ENCODE data around the gene ZNF823.
"Not testable (repeated sequence)": the region's sequence is repeated elsewhere in the genome, so short reads cannot be mapped to it uniquely, and the experiment has no call there.

The ZNF823 gene

DNA sequence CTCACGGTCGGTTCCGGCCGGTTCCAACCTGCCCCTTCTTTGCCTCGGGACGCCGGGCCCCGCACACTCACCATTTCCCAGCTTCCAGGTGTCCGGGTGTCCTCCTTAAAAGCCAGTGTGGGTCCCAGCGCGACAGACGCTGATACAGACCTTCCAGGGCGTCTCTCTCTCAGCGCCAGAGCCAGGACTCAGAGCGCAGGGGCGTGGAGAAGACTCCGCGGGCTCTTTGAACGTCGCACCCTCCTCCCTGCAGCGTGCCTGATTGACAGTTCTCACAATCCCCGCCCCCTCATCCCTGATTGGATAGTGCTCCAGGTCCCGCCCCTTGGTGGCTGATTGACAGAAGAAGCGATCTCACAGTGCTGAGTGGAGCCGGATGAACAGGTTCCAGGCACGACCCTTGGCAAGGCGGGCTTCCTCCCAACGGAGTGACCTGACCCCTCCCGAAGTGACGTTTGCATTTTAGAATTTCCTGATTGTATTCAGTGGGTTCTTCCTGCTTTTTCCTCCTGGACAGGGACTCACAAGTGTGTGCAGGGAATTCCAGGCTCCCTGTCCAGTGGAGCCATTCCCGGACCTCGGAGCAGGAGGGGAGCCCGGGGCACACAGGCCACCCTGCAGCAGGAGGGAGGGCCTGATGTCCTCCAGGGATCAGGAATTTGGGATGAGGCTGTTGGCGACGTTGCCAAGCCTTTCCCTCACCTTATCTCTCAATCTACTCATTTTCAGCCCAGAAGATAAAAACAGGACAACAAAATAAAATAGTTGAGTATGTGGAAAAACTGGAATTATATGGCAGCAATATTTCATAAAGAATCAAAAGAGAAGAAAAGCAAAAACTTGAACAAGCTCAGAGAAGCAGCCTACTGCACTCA, at the start of gene ZNF823:
Gene ZNF823, minus strand, starts transcription at position 201 of the 875 bp plus-strand sequence. Its CDS starts 127 bp downstream, at position 74.
- peak; percentile 98 for DNase-seq (ENCODE audit: low read depth)

- no peak for DNase-seq (ENCODE audit: low read depth)
These were observed 48.8 kb upstream of the ZNF823 start for GRCh38 chr19:11787536-11787935.

DNA sequence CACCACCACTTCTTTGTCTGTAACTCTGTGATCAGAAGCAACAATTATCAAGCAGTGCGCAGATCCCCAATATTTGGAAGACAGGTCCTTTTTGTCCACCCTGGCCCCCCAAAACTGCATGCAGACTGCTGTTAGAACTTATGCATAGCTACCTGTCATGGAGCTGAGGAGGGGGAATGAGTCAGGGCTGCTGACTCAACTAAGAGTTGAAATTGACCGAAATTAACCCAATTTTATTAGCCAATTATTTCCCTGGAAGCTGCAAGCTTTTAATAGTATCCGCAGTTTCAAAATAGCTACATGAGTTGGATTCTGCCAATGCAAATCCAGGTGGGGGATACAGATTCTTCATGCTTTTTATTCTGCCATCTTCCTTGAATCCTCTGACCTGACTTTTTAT, 45.6 kb upstream of the ZNF823 start:
- no peak for DNase-seq (ENCODE audit: low read depth)

DNA sequence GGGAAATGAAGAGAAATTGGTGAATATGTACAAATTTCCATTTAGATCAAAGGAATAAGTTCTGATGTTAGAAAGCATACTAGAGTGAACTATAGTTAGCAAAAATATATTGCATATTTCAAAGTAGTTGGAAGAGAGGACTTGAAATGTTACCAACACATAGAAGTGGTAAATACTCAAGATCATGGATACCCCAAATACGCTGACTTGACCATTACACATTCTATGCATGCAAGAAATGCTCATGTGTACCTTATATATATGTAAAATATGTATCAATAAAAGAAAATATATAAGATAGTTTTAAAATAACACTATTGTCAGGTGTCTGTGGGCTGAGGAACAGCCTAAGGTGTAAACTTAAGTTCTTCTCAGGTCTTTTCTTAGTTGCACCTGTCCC, 45.0 kb upstream of the ZNF823 start:
- DNase-seq (ENCODE audit: low read depth), result no peak

GRCh38 chr19:11781295-11782057, 42.7 kb upstream of the ZNF823 start:
- DNase-seq (ENCODE audit: low read depth), result no peak

DNA sequence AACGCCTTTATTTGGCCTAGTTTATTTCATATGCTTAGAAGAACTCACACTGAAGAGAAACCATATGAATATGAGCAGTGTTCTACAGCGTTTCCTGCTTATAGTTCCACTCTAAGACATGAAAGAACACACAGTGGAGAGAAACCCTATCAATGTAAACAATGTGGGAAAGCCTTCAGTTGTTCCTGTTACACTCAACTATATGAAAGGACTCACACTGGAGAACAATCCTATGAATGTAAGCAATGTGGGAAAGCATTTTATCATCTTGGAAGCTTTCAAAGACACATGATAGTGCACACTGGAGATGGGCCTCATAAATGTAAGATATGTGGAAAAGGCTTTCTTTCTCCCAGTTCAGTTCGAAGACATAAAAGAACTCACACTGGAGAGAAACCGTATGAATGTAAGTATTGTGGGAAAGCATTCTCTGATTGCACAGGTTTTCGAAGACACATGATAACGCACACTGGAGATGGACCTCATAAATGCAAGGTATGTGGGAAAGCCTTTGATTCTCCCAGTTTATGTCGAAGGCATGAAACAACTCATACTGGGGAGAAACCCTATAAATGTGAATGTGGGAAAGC, 41.8 kb upstream of the ZNF823 start:
- no peak for DNase-seq (ENCODE audit: low read depth)

- not testable (repeated sequence) for DNase-seq (ENCODE audit: low read depth)
These were observed 37.9 kb upstream of the ZNF823 start for GRCh38 chr19:11776669-11777068.

- DNase-seq (ENCODE audit: low read depth), result not testable (repeated sequence)
These were observed 32.8 kb upstream of the ZNF823 start for GRCh38 chr19:11771520-11771919.

GRCh38 chr19:11769995-11770394, 31.2 kb upstream of the ZNF823 start:
- no peak for DNase-seq (ENCODE audit: low read depth)

GRCh38 chr19:11767633-11768133, 28.9 kb upstream of the ZNF823 start:
- DNase-seq (ENCODE audit: low read depth), result no peak

GRCh38 chr19:11766597-11767591, 28.1 kb upstream of the ZNF823 start, which contains the start of gene ZNF441:
ZNF441 (plus strand) TSS chr19:11767000; CDS start chr19:11767194, 194 bp downstream.
- DNase-seq (ENCODE audit: low read depth), result peak; percentile 90

DNA sequence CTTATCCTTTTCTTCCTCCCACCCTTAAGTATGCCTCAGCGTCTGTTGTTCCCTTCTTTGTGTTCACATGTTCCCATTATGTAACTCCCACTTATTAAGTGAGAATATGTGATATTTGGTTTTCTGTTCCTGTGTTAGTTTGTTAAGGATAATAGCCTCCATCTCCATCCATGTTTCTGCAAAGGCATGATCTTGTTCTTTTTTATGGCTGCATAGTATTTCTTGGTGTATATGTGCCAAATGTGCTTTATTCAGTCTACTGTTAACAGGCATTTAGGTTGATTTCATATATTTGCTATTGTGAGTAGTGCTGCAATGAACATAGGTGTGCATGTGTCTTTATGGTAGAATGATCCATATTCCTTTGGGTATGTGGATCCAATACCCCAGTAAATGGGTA, 24.9 kb upstream of the ZNF823 start:
- no peak for DNase-seq (ENCODE audit: low read depth)

DNA sequence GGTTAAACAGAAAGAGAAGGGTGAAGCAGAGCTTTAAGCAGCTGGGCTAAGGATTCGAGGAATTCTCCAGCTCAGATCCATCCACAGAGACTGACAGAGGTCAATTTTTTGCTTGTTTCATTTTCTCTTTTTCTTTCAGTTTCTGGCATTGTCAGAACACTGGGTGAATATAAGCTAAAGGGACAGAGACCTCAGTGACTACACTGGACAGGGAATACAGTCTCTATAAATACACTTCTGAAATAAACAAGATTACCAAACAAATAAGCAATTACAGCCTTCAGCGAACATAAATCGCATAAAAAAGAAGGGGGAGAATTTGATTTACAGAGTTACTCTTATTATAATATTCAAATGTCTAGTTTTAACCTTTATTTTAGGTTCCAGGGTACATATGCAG, 24.4 kb upstream of the ZNF823 start:
- DNase-seq (ENCODE audit: low read depth), result no peak

- DNase-seq (ENCODE audit: low read depth), result no peak
These were observed 21.1 kb upstream of the ZNF823 start for GRCh38 chr19:11759805-11760204.

DNA sequence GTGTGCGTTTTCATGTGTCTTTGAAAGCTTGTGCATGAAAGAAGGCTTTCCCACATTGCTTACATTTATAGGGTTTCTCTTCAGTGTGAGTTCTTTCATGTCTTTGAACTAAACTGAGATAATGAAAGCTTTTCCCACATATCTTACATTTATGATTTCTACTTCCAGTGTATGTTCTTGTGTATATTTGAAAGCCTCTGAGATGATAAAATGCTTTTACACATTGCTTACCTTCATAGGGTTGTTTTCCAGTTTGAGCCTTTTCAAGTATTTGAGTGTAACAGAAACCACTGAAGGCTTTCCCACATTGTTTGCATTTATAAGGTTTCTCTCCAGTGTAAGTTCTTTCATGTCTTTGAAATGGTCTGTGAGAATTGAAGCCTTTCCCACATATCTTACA, 18.2 kb upstream of the ZNF823 start:
- no peak for DNase-seq (ENCODE audit: low read depth)

DNA sequence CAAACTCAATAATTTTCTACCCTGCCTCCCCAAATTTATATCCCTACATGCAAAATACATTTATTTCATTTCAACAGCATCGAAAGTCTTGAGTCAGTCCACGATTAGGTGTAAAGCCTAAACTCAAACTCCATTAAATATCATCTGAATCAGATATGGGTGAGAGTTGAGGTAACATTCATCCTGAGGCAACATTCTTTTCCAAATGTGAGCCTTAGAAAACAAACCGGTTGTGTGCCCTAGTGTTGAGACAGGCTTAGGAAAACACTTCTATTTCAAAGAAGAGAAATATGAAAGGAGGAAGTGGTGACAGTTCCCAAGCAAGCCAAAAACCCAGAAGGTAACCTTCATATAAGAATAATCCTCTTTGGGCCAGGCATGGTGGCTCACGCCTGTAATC, 15.9 kb upstream of the ZNF823 start:
- DNase-seq (ENCODE audit: low read depth), result no peak

- DNase-seq (ENCODE audit: low read depth), result no peak
These were observed 13.5 kb upstream of the ZNF823 start for GRCh38 chr19:11752244-11752736.

GRCh38 chr19:11749751-11750150, 11.0 kb upstream of the ZNF823 start:
- DNase-seq (ENCODE audit: low read depth), result no peak

DNA sequence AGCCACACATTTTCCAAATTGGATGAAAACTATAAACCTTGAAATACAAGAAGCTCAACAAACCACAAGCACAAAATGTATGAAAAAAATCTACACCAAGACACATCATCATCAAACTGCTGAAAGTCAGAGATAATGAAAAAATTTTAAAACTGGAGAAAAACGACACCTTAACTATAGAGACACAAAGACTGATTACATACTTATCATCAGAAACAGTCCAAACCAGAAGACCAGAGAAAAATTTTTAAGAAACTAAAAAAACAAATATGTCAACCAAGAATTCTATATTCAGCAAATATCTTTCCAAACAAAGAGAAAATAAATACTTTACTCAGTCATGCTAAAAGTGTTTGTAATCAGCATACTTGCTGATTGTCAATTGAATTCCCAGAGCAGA, 8.5 kb upstream of the ZNF823 start:
- no peak for DNase-seq (ENCODE audit: low read depth)

DNA sequence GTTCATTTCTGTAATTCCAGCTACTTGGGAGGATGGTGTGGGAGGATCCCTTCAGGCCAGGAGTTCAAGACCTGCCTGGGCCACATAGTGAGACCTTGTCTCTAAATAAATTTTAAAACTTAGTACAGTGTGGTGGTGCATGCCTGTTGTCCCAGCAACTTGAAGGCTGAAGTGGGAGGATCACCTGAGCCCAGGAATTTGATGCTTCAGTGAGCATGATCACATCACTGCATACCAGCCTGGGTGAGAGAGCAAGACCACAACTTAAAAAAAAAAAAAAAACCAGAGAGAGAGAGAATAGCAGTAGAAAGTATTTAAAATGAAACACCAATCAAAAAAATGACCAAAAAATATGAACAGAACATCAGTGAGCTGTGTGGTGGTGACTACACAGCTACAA, 7.1 kb upstream of the ZNF823 start:
- no peak for DNase-seq (ENCODE audit: low read depth)
